ENCODE measurements around the gene ASCL5.
"Not testable (repeated sequence)": the region's sequence is repeated elsewhere in the genome, so short reads cannot be mapped to it uniquely, and the experiment has no call there.

ASCL5 gene

DNA sequence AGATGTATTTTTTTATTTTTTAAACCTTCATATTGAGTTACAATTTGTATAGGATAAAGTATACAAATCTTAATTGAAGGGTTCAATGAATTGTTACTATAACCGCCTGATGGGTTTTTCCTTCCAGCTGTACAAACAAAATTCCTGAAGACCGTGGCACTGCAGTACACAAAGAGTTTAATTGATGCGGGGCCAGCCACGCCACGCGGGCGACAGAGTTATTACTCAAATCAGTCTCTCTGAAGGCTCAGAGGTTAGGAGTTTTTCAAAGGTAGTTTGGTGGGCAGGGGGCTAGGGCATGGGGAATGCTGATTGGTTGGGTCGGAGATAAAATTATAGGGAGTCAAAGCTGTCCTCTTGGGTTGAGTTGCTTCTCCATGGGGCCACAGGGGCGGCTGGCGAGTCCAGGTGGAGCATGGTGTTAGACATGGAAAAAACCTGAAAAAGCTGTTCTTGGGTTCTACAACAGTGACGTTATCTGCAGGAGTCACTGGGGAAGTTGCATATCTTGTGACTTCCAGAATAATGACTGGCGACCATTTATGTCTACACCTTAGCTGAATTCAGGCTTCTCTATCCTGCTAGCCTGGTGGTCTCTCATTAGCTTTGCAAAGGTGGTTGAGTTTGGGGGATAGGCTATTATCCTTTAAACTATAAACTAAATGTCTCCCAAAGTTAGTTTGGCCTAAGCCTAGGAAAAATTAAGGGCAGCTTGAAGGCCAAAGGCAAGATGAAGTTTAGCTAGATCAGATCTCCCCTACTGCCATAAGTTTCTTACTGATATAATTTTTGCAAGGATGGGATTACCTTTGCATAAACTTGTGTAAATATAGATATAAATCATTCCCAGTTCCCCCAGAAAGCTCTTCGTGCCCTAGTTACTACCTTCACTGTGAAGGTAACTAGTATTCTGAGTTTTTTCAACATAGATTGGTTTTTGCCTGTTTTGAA lies 40.3 kb upstream of the ASCL5 start:
- no peaks in the 10 kb centered on the region for H3K9me3 ChIP-seq (ENCODE audit: control insufficient read depth, low read length)
- no peaks in the 10 kb centered on the region for H3K36me3 ChIP-seq (ENCODE audit: control insufficient read depth, insufficient read depth, low read length)
- no peak overlapping the region for H3K27ac ChIP-seq (ENCODE audit: insufficient read depth, low read depth, low read length, poor library complexity, severe bottlenecking)
- 92 to 93% methylated on average over 12 to 13 of the region's 13 CpGs for WGBS, 2 experiments
- H3K27me3 ChIP-seq (ENCODE audit: control insufficient read depth, insufficient read depth, low read length, poor library complexity, severe bottlenecking): peaks cover 18% of the 10 kb centered on the region
- no peak overlapping the region for H3K4me3 ChIP-seq (ENCODE audit: insufficient read depth, low read depth, low read length)
- H3K4me1 ChIP-seq (ENCODE audit: control insufficient read depth, insufficient read depth, low read length): no peaks in the 10 kb centered on the region

DNA sequence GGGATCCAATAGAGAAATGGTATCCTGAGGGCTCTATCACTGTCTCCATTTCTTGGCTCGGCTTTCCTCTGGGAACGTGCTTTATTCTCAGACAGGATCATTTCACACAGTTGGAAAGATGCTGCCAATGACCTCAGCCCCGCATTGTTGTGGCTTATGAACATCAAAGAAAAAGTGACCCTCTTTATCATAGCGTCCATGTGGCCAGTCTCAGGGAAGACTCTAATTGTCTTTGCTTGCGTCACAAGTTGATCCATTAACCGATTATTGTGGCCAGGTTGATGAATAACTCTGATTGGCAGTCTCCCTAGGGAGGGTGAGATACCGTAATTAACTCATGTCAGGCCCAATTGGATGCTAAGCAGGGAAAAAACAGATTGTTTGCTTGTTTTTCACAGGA lies 37.7 kb upstream of the ASCL5 start:
- Histone ChIP-seq H3K4me3 (ENCODE audit: insufficient read depth, low read depth, low read length) (no peak overlapping the region), H3K27me3 (ENCODE audit: control insufficient read depth, insufficient read depth, low read length, poor library complexity, severe bottlenecking) (peaks cover 4% of the 10 kb centered on the region), H3K9me3 (ENCODE audit: control insufficient read depth, low read length) (no peaks in the 10 kb centered on the region), H3K36me3 (ENCODE audit: control insufficient read depth, insufficient read depth, low read length) (no peaks in the 10 kb centered on the region), H3K27ac (ENCODE audit: insufficient read depth, low read depth, low read length, poor library complexity, severe bottlenecking) (no peak overlapping the region), H3K4me1 (ENCODE audit: control insufficient read depth, insufficient read depth, low read length) (no peaks in the 10 kb centered on the region)
- WGBS, 2 experiments: 88 to 89% methylated on average over 7 of the region's 7 CpGs

DNA sequence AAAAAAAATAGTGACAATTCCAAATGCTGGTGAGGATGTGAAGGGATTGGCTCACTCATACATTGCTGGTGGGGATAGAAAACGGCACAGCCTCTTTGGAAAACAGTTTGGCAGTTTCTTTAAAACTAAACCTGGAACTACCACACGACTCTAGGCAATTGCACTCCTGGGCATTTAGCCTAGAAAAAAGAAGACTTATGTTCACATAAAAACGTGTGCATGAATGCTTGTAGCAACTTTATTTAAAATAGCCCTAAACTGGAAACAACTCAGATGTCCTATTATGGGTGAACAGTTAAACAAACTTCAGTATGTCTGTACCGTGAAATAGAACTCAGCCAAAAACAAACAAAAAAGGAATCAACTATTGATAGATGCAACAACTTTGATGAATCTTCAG lies 36.7 kb upstream of the ASCL5 start:
- Histone ChIP-seq H3K4me3 (ENCODE audit: insufficient read depth, low read depth, low read length) (no peak overlapping the region), H3K4me1 (ENCODE audit: control insufficient read depth, insufficient read depth, low read length) (no peaks in the 10 kb centered on the region), H3K27me3 (ENCODE audit: control insufficient read depth, insufficient read depth, low read length, poor library complexity, severe bottlenecking) (no peaks in the 10 kb centered on the region), H3K36me3 (ENCODE audit: control insufficient read depth, insufficient read depth, low read length) (no peaks in the 10 kb centered on the region), H3K9me3 (ENCODE audit: control insufficient read depth, low read length) (no peaks in the 10 kb centered on the region), H3K27ac (ENCODE audit: insufficient read depth, low read depth, low read length, poor library complexity, severe bottlenecking) (no peak overlapping the region)
- 74 to 86% methylated on average over 3 to 4 of the region's 4 CpGs for WGBS, 2 experiments

DNA sequence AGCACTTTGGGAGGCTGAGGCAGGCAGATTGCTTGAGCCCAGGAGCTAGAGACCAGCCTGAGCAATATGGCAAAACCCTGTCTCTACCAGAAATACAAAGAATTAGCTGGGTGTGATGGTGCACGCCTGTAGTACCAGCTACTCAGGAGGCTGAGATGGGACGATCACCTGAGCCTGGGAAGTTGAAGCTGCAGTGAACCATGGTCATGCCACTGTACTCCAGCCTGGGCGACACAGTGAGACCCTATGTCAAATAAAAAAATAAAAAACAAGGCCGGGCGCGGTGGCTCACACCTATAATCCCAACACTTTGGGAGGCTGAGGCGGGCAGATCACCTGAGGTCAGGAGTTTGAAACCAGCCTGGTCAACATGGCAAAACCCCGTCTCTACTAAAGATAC lies 36.1 kb upstream of the ASCL5 start:
- not testable (repeated sequence) for H3K4me1 ChIP-seq (ENCODE audit: control insufficient read depth, insufficient read depth, low read length); H3K4me3 ChIP-seq (ENCODE audit: insufficient read depth, low read depth, low read length); H3K9me3 ChIP-seq (ENCODE audit: control insufficient read depth, low read length); H3K27ac ChIP-seq (ENCODE audit: insufficient read depth, low read depth, low read length, poor library complexity, severe bottlenecking); H3K36me3 ChIP-seq (ENCODE audit: control insufficient read depth, insufficient read depth, low read length); H3K27me3 ChIP-seq (ENCODE audit: control insufficient read depth, insufficient read depth, low read length, poor library complexity, severe bottlenecking)
- 90 to 92% methylated on average over 8 of the region's 8 CpGs for WGBS, 2 experiments

DNA sequence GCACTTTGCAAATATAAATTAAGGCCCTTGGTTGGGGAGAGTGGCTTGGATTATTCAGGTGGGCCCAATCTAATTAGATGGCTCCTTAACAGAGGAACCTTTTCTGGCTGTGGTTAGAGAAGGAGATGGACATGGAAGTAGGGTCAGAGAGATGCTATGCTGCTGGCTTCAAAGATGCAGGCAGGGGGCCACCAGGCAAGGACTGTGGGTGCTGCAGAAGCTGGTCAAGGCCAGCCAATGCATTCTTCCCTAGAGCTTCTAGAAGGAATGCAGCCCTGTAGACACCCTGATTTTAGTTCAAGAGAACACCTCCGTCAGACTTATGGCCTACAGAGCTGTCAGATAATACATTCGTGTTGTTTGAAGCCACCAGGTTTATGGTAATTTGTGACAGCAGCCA lies 31.0 kb upstream of the ASCL5 start:
- H3K4me1 ChIP-seq (ENCODE audit: control insufficient read depth, insufficient read depth, low read length): peaks cover 6% of the 10 kb centered on the region
- H3K27ac ChIP-seq (ENCODE audit: insufficient read depth, low read depth, low read length, poor library complexity, severe bottlenecking): no peak overlapping the region
- H3K36me3 ChIP-seq (ENCODE audit: control insufficient read depth, insufficient read depth, low read length): no peaks in the 10 kb centered on the region
- H3K4me3 ChIP-seq (ENCODE audit: insufficient read depth, low read depth, low read length): no peak overlapping the region
- 87 to 95% methylated on average over 2 of the region's 2 CpGs for WGBS, 2 experiments
- no peaks in the 10 kb centered on the region for H3K27me3 ChIP-seq (ENCODE audit: control insufficient read depth, insufficient read depth, low read length, poor library complexity, severe bottlenecking)
- H3K9me3 ChIP-seq (ENCODE audit: control insufficient read depth, low read length): no peaks in the 10 kb centered on the region

DNA sequence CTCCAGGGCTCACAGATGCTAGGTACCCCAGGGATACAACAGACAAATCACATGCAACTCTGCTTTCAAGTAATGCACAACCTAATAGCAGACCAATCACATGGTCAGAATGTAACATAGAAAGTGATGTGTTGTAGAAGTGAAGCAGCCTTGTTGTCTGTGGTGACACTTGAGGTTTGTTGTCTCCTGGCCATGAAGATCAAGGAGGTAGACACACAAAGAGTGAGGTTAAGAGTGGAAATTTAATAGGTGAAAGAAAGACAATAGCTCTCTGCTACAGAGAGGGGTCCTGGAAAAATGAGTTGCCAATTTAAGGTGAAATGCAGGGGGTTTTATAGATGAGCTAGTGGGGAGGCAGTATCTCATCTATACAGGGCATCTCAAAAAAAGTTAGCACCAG lies 29.8 kb upstream of the ASCL5 start:
- H3K4me1 ChIP-seq (ENCODE audit: control insufficient read depth, insufficient read depth, low read length): peaks cover 6% of the 10 kb centered on the region
- H3K27me3 ChIP-seq (ENCODE audit: control insufficient read depth, insufficient read depth, low read length, poor library complexity, severe bottlenecking): no peaks in the 10 kb centered on the region
- H3K27ac ChIP-seq (ENCODE audit: insufficient read depth, low read depth, low read length, poor library complexity, severe bottlenecking): no peak overlapping the region
- H3K4me3 ChIP-seq (ENCODE audit: insufficient read depth, low read depth, low read length): no peak overlapping the region
- no peaks in the 10 kb centered on the region for H3K36me3 ChIP-seq (ENCODE audit: control insufficient read depth, insufficient read depth, low read length)
- no peaks in the 10 kb centered on the region for H3K9me3 ChIP-seq (ENCODE audit: control insufficient read depth, low read length)

DNA sequence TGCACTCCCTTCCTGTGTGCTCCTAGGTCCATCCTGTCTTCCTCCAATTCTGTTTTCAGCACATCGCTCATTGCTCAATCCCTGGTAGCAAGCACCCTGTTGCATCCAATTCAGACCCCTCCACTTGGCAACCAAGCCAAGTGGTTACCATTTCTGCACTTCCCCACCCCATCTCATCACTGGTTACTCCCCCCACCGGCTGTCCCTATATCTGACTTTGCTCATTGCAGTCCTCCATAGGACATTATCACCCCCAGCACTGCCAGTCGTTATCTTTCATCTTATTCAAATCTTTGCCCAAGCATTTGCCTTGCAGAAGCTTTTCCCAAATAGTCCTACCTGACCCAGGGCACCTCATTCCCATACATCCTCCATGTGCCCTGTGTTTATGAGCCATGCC lies 29.4 kb upstream of the ASCL5 start:
- Histone ChIP-seq H3K27me3 (ENCODE audit: control insufficient read depth, insufficient read depth, low read length, poor library complexity, severe bottlenecking) (no peaks in the 10 kb centered on the region), H3K4me1 (ENCODE audit: control insufficient read depth, insufficient read depth, low read length) (peaks cover 6% of the 10 kb centered on the region), H3K27ac (ENCODE audit: insufficient read depth, low read depth, low read length, poor library complexity, severe bottlenecking) (no peak overlapping the region), H3K36me3 (ENCODE audit: control insufficient read depth, insufficient read depth, low read length) (no peaks in the 10 kb centered on the region), H3K4me3 (ENCODE audit: insufficient read depth, low read depth, low read length) (no peak overlapping the region), H3K9me3 (ENCODE audit: control insufficient read depth, low read length) (no peaks in the 10 kb centered on the region)
- WGBS, 2 experiments: 88 to 92% methylated on average over 3 of the region's 3 CpGs

DNA sequence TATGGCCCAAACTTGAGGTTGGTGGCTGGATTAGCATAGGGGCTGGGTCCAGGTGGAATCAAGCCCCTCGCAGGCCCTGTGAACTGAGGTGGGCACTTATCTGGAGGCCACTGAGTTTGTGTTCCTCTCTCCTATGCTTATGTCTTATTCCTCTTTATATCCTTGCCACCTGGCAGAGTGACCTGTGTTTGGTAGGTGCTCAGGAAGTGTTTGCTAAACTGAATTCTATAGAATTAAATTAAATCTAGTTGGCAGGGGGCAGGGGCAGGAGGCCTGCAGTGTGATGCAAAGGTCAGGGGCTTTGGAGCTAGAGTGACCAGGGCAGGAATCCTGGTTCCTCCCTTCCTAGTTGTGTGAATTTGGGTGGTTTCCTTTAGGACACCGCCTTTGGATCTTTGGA lies 28.4 kb upstream of the ASCL5 start:
- Histone ChIP-seq H3K4me1 (ENCODE audit: control insufficient read depth, insufficient read depth, low read length) (peaks cover 6% of the 10 kb centered on the region), H3K36me3 (ENCODE audit: control insufficient read depth, insufficient read depth, low read length) (no peaks in the 10 kb centered on the region), H3K4me3 (ENCODE audit: insufficient read depth, low read depth, low read length) (no peak overlapping the region), H3K27me3 (ENCODE audit: control insufficient read depth, insufficient read depth, low read length, poor library complexity, severe bottlenecking) (no peaks in the 10 kb centered on the region), H3K27ac (ENCODE audit: insufficient read depth, low read depth, low read length, poor library complexity, severe bottlenecking) (no peak overlapping the region), H3K9me3 (ENCODE audit: control insufficient read depth, low read length) (no peaks in the 10 kb centered on the region)
- WGBS, 2 experiments: 76 to 98% methylated on average over 2 of the region's 2 CpGs

DNA sequence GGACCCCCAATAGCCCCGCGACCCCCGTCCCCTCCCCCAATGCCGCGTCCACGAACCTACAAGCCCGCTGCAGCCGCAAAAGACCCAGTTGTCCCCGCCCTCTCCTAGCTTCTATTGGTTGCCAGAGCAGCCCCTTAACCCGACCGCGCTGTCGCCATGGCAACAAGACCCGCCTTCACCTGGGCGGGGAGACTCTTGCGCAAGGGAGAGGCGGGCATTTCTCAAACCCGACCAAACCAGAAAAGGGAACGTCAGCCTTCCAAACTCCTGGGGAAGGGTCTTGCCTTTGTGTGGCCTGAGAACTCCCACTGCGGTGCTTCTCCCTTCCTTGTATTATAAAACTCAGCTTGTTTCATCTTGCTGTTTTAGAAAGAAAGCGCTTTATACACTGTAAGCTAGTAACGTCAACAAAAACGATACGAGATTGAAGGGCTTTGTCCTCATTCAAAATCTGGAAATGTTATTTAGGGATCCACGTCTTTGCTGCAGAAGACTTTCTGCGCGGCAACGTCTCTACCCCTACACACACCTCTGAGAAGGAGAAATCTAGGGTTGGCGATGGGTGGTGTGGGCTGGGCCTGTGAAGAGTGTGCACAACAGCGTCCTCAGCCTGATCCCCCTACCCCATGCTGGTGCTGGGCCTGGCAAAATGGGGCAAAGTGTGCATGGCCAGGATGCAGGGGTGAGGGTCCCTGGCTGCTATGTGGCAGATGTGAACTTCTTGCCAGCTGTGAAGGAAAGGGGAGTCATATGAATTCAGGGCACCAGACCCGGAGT lies 27.6 kb upstream of the ASCL5 start, which contains the start of gene TMEM9:
Gene TMEM9 (minus strand): TSS at position 86 of the 777 bp plus-strand sequence. CDS start 551 bp downstream, outside the sequence.
- Histone ChIP-seq H3K36me3 (ENCODE audit: control insufficient read depth, insufficient read depth, low read length) (no peaks in the 10 kb centered on the region), H3K9me3 (ENCODE audit: control insufficient read depth, low read length) (no peaks in the 10 kb centered on the region), H3K27ac (ENCODE audit: insufficient read depth, low read depth, low read length, poor library complexity, severe bottlenecking) (peak within 1 kb of the TSS; percentile 69), H3K4me1 (ENCODE audit: control insufficient read depth, insufficient read depth, low read length) (peaks cover 6% of the 10 kb centered on the region), H3K27me3 (ENCODE audit: control insufficient read depth, insufficient read depth, low read length, poor library complexity, severe bottlenecking) (no peaks in the 10 kb centered on the region), H3K4me3 (ENCODE audit: insufficient read depth, low read depth, low read length) (peak within 1 kb of the TSS; percentile 90)
- WGBS, 2 experiments: 22 to 23% methylated on average over 31 of the region's 31 CpGs

Measured in ectodermal cell (in vitro differentiated cells).